ENCODE data around the gene UNC119.

DNA sequence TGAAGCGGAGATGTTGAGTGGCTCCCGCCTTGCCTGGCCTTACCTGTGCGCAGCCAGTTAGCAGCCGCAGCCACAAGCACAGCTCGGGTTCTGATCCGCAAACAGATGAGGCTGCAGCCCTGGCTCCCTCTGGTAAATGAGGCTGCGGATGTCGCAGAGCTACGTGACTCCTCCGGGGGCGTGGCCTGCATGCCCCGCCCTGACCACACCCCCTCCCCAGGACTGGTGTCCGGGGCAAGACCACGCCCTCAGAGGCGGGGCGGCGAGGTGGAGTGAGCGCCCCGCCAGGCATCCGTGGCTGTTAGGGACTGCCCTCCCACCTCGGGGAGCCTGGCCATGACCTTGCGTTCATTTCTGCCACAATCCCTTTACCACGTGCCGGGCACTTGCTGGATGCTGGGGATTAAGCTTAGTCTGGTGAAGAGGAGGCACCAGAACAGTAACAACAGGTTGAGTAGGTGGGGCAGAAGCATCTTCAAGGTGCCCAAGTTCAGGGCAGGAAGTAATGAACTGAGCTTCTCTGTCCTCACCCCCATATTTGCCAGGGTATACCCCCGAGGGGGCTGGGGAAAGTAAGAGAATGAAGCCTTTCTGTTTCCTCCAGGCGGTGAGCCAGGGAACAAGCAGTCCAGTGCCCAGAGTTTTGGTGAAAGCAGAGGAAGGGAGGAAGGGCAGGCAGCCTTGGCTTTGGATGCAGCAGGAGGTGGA lies 24.5 kb upstream of the UNC119 start, which contains the start of gene ALDOC:
- TF ChIP-seq YY1 (IDR thresholded peaks at IDR 0.05; ENCODE audit: insufficient read depth, insufficient read length) (no peak), ZNF274 (IDR thresholded peaks at IDR 0.05; ENCODE audit: low read depth, low read length) (no peak)
